GM08714 (cell line): ENCODE data around the gene DVL2.

ENCODE experiments used
- H3K4me3 ChIP-seq: fragments of 200-500 bp; sonication (Bioruptor generic); 2 replicates; pipeline ENCODE4 v1.5.1; 2014; ENCODE audit warnings: mild to moderate bottlenecking, low read length, inconsistent platforms
- ZNF274 ChIP-seq: IDR thresholded peaks from 2 replicates; pipeline ENCODE4 v1.6.1; 2012; ENCODE audit warnings: mild to moderate bottlenecking, low read depth, low read length

The DVL2 gene

GRCh38 chr17:7176841-7177190 lies 57.5 kb downstream of the DVL2 start:
- no peak for TF ChIP-seq ZNF274
- H3K4me3 ChIP-seq, result no peak overlapping the region

GRCh38 chr17:7176107-7176840 lies 58.0 kb downstream of the DVL2 start:
- TF ChIP-seq ZNF274, result no peak
- H3K4me3 ChIP-seq, result no peak overlapping the region
